ENCODE results near the gene TUSC2.

The TUSC2 gene

GRCh38 chr3:50327943-50328691 is at the start of gene TUSC2:
Gene TUSC2, minus strand, starts transcription at chr3:50328223. Its CDS starts 124 bp downstream, at chr3:50328099.
- peak; percentile 98 for DNase-seq

- DNase-seq = no peak
Observed at GRCh38 chr3:50375258-50375931, 47.4 kb upstream of the TUSC2 start.

- DNase-seq = no peak
Observed at GRCh38 chr3:50374363-50375257, 46.6 kb upstream of the TUSC2 start.

- no peak for DNase-seq
Observed at GRCh38 chr3:50373146-50374051, 45.4 kb upstream of the TUSC2 start.

GRCh38 chr3:50372349-50372748 is 44.3 kb upstream of the TUSC2 start:
- no peak for DNase-seq

- no peak for DNase-seq
Observed at GRCh38 chr3:50371133-50371685, 43.2 kb upstream of the TUSC2 start.

- DNase-seq = no peak
Observed at GRCh38 chr3:50370594-50370993, 42.6 kb upstream of the TUSC2 start.

- DNase-seq = no peak
Observed at GRCh38 chr3:50369012-50369670, 41.1 kb upstream of the TUSC2 start.

GRCh38 chr3:50365842-50366220 is 37.8 kb upstream of the TUSC2 start:
- no peak for DNase-seq

- peak; percentile 84 for DNase-seq
Observed at GRCh38 chr3:50365080-50365841, 37.2 kb upstream of the TUSC2 start.

GRCh38 chr3:50364573-50365079 is 36.6 kb upstream of the TUSC2 start:
- no peak for DNase-seq

GRCh38 chr3:50359760-50360110 is 31.7 kb upstream of the TUSC2 start:
- no peak for DNase-seq

GRCh38 chr3:50358911-50359759 is 31.1 kb upstream of the TUSC2 start, which contains the start of gene TMEM115:
Gene TMEM115, minus strand, starts transcription at chr3:50359521. Its CDS starts 458 bp downstream, at chr3:50359063.
- DNase-seq = peak; percentile 98

- no peak for DNase-seq
Observed at GRCh38 chr3:50358355-50358910, 30.4 kb upstream of the TUSC2 start.

- DNase-seq = no peak
Observed at GRCh38 chr3:50357481-50357880, 29.5 kb upstream of the TUSC2 start.

GRCh38 chr3:50356553-50356952 is 28.5 kb upstream of the TUSC2 start:
- DNase-seq = no peak

GRCh38 chr3:50355829-50356552 is 28.0 kb upstream of the TUSC2 start:
- no peak for DNase-seq

GRCh38 chr3:50354850-50355249 is 26.8 kb upstream of the TUSC2 start:
- no peak for DNase-seq

Data from kidney glomerular epithelial cell (primary cell).